Stimulated activated naive CD8-positive, alpha-beta T cell treated with anti-CD3 and anti-CD28 coated beads, Interleukin-15, Interleukin-2, amounts not matched to agents 100 ng/mL and 50 ng/mL, for 24 hours (primary cell): ENCODE measurements around the gene METTL9.
"Not testable (repeated sequence)": the region's sequence is repeated elsewhere in the genome, so short reads cannot be mapped to it uniquely, and the experiment has no call there.

Experiments
- H3K27ac Mint-ChIP-seq: one replicate; pipeline ENCODE4 v1.8.0; 2021; ENCODE audit warnings: mild to moderate bottlenecking, mixed read lengths
- H3K27me3 Mint-ChIP-seq: one replicate; pipeline ENCODE4 v1.8.0; 2021; ENCODE audit warnings: mixed read lengths
- H3K36me3 Mint-ChIP-seq: one replicate; pipeline ENCODE4 v1.8.0; 2021; ENCODE audit warnings: low read depth, mixed read lengths
- H3K4me1 Mint-ChIP-seq: one replicate; pipeline ENCODE4 v1.8.0; 2021; ENCODE audit warnings: low read depth, mixed read lengths
- H3K4me3 Mint-ChIP-seq: one replicate; pipeline ENCODE4 v1.8.0; 2021; ENCODE audit warnings: mild to moderate bottlenecking, mixed read lengths
- H3K9me3 Mint-ChIP-seq: one replicate; pipeline ENCODE4 v1.8.0; 2021; ENCODE audit warnings: mixed read lengths

METTL9 gene

DNA sequence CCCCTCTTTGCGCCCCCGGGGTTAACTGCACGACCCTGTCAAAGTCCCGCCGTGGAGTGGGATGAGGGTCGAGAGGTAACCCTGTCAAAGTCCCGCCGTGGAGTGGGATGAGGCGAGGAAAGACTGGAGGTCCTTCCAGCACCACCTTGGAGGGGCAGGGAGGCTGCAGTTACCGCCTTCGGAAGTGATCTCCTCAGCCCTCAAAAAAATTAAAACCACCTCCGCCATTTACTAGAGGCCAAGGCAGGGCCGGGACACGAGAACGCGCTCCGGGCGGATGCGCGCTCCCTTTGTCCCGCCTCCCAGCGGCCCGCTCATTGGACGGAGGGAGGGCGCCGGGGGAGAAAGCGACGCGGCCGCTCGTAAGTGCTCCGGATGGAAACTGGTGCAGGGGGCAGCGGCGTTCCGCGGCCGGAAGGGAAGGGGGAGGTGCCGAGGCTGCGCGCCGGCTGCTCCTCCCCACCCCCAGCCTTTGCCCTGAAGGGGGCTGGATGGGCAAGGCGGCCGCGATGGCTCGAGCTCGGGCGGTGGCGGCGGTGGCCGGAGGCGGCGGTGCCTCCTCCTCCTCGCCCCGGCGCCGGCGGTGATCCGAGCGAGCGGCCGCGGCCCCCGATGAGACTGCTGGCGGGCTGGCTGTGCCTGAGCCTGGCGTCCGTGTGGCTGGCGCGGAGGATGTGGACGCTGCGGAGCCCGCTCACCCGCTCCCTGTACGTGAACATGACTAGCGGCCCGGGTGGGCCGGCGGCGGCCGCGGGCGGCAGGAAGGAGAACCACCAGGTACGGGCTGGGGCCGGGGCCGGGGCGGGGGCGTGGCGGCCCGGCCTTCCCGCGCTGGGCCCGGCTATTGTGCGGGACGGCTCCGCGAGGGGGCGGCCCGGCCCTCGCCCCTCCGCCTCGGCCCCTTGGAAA, at the start of gene METTL9:
Gene METTL9, plus strand, starts transcription at position 456 of the 909 bp plus-strand sequence. Its CDS starts 157 bp downstream, at position 613.
- H3K27ac Mint-ChIP-seq: peak within 1 kb of the TSS; percentile 92
- H3K36me3 Mint-ChIP-seq: peaks cover 5% of the 10 kb centered on the region
- no peaks in the 10 kb centered on the region for H3K9me3 Mint-ChIP-seq
- peaks cover 62% of the 10 kb centered on the region for H3K4me1 Mint-ChIP-seq
- H3K4me3 Mint-ChIP-seq: peak within 1 kb of the TSS; percentile 93
- H3K27me3 Mint-ChIP-seq: no peaks in the 10 kb centered on the region

DNA sequence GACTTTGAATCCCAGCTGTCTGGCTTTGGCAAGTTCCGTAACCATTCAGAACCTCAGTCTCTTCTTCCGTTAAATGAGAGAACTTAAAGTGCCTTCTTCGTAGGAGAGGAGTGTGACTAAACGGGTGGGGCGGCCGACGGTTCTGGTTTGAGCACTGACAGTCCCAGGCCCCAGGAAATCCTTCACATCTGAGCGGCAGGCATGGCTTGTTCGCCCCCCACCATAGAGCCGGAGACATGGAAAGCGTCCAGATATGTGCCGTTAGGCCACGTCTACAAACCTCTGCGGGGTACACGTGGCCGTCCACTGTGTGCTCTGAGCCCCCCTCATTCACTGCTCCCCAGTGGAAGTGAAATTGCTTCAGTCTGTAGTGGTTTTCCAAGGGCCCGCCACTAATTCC, 49.4 kb upstream of the METTL9 start:
- not testable (repeated sequence) for H3K27me3 Mint-ChIP-seq, H3K36me3 Mint-ChIP-seq, H3K9me3 Mint-ChIP-seq, H3K4me3 Mint-ChIP-seq, H3K27ac Mint-ChIP-seq
- H3K4me1 Mint-ChIP-seq: peaks cover 15% of the 10 kb centered on the region

DNA sequence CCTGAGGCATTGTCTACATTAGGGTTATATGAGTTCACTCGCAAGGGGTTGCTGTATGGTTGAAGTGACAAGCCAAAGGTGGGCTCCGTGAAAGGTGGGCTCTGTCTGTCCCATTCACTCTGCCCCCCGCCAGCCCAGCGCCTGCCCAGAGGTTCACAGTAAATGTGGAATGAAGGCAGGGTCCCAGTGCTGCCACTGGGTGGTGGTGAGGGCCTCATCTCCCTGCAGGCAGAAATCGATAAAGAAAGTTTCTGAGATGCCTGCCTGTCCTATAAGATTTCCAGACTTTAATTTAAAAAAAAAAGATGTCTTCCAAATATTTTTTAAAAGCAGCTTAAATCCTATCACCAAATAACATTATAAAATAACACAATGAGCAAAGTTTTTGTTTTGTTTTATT, 48.9 kb upstream of the METTL9 start:
- not testable (repeated sequence) for H3K4me3 Mint-ChIP-seq, H3K36me3 Mint-ChIP-seq, H3K27ac Mint-ChIP-seq, H3K27me3 Mint-ChIP-seq, H3K9me3 Mint-ChIP-seq
- H3K4me1 Mint-ChIP-seq: peaks cover 18% of the 10 kb centered on the region

DNA sequence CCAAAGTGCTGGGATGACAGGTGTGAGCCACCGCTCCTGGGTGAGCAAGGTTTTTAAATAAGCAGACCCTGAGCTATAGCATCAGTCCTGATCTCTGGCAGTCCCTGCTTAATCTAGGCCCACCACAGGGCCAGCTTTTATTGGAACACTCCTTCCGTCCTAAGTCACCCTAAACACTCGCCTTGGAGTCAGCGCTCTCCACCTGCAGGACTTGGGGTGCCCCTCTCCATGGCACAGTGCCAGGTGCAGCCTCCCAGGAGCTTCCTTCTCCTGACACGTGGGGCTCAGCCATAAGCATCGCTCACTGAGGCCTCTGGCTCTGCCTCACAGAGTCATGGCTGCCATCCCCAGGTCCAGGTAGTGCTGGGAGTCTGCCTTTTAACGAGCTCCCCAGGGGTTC, 48.3 kb upstream of the METTL9 start:
- H3K27ac Mint-ChIP-seq, H3K36me3 Mint-ChIP-seq, H3K9me3 Mint-ChIP-seq, H3K27me3 Mint-ChIP-seq, H3K4me3 Mint-ChIP-seq: not testable (repeated sequence)
- H3K4me1 Mint-ChIP-seq: peaks cover 18% of the 10 kb centered on the region

DNA sequence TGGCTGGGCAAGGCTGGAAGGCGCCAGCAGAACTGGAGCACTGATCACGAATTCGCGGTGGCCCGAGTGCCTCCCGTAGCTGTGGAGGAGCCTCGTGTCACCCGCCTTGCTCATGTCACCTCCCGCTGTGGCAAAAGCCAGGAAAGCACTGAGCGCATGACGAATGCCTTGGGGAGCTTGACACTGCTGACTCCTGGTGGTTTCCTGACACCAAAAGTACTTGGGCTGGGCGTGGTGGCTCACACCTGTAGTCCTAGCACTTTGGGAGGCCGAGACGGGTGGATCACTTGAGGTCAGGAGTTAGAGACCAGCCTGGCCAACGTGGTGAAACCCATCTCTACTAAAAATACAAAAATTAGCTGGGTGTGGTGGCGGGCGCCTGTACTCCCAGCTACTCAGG, 47.8 kb upstream of the METTL9 start:
- not testable (repeated sequence) for H3K36me3 Mint-ChIP-seq, H3K9me3 Mint-ChIP-seq, H3K27ac Mint-ChIP-seq

DNA sequence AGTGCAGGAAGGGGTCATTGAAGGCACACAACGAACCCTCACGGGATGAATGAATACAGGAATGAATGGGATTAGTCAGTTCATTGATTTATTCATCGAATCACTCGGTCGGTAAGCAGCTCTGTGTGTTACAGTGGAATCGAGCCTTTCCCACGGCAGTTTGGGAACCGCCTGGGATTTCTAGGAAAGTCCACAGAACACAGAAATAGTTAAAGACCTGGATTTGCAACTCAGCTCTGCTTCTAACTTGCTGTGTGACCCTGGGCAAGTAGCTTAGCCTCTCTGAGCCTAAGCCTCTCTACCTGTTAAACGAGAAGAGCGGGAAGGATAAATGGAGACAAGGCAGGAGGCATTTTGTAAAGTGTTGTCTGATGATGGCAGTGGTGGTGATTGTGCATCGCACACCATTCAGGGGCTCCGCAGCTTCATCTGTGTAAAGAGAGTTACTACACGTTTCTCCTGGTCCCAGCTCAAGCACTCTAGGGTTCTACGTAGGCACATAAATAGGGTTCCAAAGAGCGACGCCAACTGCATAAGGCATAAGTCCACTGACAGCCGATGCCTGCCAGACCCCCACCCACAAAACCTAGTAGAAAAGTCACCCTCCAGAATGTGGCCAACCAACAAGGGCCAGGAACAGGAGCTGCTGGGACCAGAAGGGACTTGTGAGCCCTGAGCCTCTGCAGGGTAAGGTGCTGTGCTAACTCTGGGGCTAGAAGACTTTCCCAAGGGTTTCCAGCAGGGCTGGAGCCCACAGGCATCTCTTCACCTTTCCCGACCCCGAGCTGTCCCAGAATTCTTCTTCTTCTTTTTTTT, 45.7 kb upstream of the METTL9 start:
- H3K27me3 Mint-ChIP-seq, H3K36me3 Mint-ChIP-seq, H3K27ac Mint-ChIP-seq, H3K9me3 Mint-ChIP-seq, H3K4me3 Mint-ChIP-seq: not testable (repeated sequence)
- H3K4me1 Mint-ChIP-seq: peaks cover 18% of the 10 kb centered on the region

More for the DNA sequence above, 47.8 kb upstream of the METTL9 start:
- not testable (repeated sequence) for H3K27me3 Mint-ChIP-seq, H3K4me3 Mint-ChIP-seq
- H3K4me1 Mint-ChIP-seq: peaks cover 18% of the 10 kb centered on the region

DNA sequence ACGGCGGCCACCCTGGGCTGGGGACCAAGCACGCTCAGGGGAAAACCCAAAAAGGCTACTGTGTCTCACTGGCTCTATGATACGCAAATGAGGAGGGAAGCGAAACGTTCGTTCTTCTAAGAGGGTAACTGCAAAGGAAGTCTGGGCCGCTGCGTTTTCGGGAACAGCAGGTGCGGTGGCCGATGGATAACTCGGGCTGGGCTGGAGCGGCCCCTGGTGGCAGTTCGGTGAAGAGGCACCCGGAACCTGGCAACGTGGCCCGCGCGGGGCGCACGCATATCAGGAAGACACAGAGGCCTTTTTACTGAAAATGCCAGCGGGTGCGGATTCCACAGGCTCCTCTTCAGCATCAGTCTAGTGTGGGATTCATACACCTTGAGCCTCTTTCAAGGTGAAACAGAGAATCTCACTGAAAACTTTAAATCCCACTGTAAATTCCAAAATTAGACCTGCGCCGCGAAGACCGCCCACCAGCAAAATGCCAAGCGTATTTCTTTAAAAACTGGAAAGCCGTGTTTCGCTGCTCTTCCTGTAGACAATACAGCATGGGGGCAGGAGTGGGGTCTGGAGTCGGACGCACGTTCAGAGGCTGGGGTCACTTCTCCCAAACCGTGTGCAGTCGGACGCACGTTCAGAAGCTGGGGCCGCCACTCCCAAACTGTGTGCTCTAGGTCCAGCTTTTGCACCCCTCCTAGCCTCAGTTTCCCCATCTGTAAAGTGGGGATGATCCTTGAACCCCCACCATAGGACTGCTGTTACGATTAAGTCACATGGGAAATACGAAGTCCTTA, 44.4 kb upstream of the METTL9 start:
- peak overlapping the region; percentile 52 for H3K4me3 Mint-ChIP-seq
- H3K4me1 Mint-ChIP-seq: peaks cover 18% of the 10 kb centered on the region
- peaks cover 6% of the 10 kb centered on the region for H3K27me3 Mint-ChIP-seq
- H3K9me3 Mint-ChIP-seq: no peaks in the 10 kb centered on the region
- no peaks in the 10 kb centered on the region for H3K36me3 Mint-ChIP-seq
- H3K27ac Mint-ChIP-seq: peak overlapping the region; percentile 76

DNA sequence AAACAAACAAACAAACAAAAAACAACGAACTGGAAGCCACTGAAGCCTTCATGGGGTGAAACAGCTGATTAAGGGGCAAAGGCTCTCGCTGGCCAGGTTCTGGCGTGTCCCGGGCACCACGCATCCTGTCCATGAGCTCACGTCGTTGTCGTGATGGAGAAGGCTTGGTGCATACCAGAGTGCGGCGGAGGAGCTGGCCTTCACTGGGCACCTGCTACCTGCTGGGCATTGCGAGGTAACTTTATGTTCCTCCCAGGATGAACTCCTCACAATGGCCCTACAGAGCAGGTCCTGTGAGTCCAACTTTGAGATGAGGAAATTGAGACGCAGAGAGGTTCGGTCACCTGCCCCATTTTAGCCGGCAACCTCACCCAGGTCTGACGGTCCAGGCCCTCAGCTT, 43.8 kb upstream of the METTL9 start:
- H3K4me3 Mint-ChIP-seq, H3K36me3 Mint-ChIP-seq, H3K27me3 Mint-ChIP-seq, H3K9me3 Mint-ChIP-seq: not testable (repeated sequence)
- H3K4me1 Mint-ChIP-seq: peaks cover 18% of the 10 kb centered on the region
- H3K27ac Mint-ChIP-seq: peak overlapping the region; percentile 76

DNA sequence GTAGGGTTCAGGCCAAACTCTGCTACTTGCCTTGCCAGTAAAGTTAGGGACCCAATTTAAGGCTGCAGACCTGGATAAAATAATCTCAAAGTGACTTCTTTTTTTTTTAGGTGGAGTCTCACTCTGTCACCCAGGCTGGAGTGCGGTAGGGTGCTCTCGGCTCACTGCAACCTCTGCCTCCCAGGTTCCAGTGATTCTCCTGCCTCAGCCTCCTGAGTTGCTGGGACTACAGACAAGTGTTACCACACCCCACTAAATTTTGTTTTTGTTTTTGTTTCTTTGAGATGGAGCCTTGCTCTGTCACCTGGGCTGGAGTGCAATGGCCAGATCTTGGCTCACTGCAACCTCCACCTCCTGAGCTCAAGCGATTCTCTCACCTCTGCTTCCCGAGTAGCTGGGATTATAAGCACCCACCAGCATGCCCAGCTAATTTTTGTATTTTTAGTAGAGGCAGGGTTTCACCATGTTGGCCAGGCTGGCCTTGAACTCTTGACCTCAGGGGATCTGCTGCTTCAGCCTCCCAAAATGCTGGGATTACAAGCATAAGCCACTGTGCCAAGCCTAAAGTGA, 43.3 kb upstream of the METTL9 start:
- not testable (repeated sequence) for H3K27me3 Mint-ChIP-seq, H3K27ac Mint-ChIP-seq, H3K36me3 Mint-ChIP-seq, H3K9me3 Mint-ChIP-seq, H3K4me3 Mint-ChIP-seq
- peaks cover 18% of the 10 kb centered on the region for H3K4me1 Mint-ChIP-seq

DNA sequence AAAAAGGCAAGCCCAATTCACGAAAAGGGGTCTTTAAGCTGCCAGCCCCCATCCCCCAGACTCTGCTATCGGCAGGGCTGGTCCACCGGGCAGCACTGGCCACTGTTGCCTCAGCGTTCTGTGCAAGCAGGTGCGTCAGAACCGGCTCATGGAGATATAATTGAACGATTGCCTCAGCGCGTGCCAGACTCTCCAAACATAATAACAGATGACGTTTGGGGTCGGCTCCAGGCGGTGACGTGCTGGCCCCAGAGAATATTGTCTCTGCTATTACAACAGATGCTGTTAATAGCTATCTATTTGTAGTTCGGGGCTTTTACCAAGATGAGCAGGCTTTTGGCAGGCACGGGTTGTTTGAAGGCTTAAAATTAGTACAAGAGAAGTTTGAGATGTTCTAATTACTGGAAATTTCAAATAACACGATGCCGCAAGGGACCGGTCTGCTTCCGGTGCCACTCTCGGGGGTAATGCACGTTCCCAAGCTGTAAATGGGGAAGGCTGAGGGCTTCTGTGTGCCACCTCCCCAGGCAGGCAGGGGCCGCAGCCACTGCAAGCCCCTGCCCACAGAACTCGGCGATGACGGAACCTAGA, 42.6 kb upstream of the METTL9 start:
- not testable (repeated sequence) for H3K4me3 Mint-ChIP-seq, H3K9me3 Mint-ChIP-seq, H3K36me3 Mint-ChIP-seq, H3K27ac Mint-ChIP-seq, H3K27me3 Mint-ChIP-seq
- H3K4me1 Mint-ChIP-seq: peaks cover 18% of the 10 kb centered on the region

DNA sequence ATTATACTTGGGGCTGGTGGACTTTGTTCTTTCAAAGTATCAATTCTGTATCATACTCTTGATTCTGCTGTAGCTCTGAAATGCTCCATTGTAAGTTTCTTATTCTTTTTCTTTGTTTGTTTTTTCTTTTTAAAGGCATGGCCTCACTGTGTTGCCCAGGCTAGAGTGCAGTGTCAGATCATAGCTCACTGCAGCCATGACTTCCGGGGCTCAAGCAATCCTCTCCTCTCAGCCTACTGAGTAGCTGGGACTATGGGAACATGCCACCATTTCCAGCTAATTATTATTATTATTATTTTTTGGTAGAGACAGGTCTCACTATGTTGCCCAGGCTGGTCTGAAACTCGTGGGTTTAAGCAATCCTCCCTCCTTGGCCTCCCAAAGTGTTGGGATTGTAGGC, 38.9 kb upstream of the METTL9 start:
- Mint-ChIP-seq H3K4me1 (no peaks in the 10 kb centered on the region), H3K4me3 (no peak overlapping the region), H3K9me3 (no peaks in the 10 kb centered on the region), H3K27ac (no peak overlapping the region), H3K27me3 (no peaks in the 10 kb centered on the region), H3K36me3 (no peaks in the 10 kb centered on the region)

DNA sequence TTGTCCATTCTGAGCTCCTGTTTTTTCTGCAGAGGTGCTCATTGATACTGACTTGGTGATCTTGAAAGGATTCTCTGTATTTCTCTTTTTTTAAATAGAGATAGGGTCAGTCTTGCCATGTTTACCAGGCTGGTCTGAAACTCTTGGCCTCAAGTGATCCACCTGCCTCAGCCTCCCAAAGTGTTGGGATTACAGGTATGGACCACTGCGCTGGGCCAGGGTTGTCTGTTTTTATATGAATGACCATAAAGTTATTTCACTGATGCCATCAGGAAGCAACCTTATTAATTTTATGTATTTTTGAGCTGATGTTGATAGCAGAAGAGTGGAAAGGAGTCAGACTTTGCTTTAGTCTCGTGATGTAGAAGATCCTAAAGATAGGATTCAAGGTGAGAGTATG, 35.7 kb upstream of the METTL9 start:
- H3K36me3 Mint-ChIP-seq: no peaks in the 10 kb centered on the region
- no peaks in the 10 kb centered on the region for H3K27me3 Mint-ChIP-seq
- H3K4me1 Mint-ChIP-seq: no peaks in the 10 kb centered on the region
- H3K9me3 Mint-ChIP-seq: no peaks in the 10 kb centered on the region
- H3K4me3 Mint-ChIP-seq: no peak overlapping the region
- H3K27ac Mint-ChIP-seq: no peak overlapping the region

DNA sequence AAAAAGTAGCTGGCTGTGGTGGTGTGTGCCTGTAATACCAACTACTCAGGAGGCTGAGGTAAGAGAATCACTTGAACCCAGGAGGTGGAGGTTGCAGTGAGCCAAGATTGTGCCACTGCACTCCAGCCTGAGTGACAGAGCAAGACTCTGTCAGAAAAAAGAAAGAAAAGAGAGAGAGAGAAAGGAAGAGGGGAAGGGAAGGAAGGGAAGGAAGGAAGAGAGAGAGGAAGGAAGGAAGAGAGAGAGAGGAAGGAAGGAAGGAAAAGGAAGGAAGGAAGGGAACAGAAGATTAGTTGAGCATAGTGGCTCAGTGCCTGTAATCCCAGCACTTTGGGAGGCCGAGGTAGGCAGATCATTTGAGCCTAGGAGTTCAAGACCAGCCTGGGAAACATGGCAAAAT, 35.0 kb upstream of the METTL9 start:
- not testable (repeated sequence) for H3K9me3 Mint-ChIP-seq, H3K27me3 Mint-ChIP-seq, H3K4me1 Mint-ChIP-seq, H3K36me3 Mint-ChIP-seq, H3K4me3 Mint-ChIP-seq, H3K27ac Mint-ChIP-seq

DNA sequence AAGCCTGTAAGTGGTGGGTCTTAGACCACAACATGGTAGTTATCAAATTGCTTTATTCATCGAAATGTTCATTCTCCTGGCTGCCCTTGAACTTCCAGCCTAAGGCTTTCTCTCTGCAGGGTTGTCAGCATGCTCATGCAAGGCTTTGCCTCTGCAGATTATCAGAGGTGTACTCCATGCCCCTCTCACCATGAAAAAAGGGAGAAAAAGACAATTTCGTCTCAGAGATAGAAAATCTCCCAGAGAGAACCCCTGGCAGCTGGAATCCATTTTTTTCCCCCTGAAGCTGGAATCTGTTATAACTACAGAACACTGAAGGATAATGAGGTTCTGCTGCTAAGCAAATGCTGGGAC, 33.9 kb upstream of the METTL9 start:
- H3K27ac Mint-ChIP-seq: no peak overlapping the region
- no peak overlapping the region for H3K4me3 Mint-ChIP-seq
- H3K9me3 Mint-ChIP-seq: no peaks in the 10 kb centered on the region
- no peaks in the 10 kb centered on the region for H3K36me3 Mint-ChIP-seq
- no peaks in the 10 kb centered on the region for H3K27me3 Mint-ChIP-seq
- no peaks in the 10 kb centered on the region for H3K4me1 Mint-ChIP-seq
